Occipital lobe (tissue), 2 donors: ENCODE results near the gene ENO1. TPM values are rescaled to one million over a fixed set of nuclear protein-coding genes. Genes with fewer than 3 reads are reported as not detected.
"Not testable (repeated sequence)": the region's sequence is repeated elsewhere in the genome, so short reads cannot be mapped to it uniquely, and the experiment has no call there.

Experiments used
- DNase-seq: peaks from one replicate; lab custom pipeline; 2025; lab: John Stamatoyannopoulos, UW
- total RNA-seq: library from RNA; depleted of rRNA; stranded (reverse); fragments of >200 nt; gene quantifications from one replicate; pipeline ENCODE4 v1.2.3, GENCODE V29; 2014

Gene ENO1
- total RNA-seq, 1 donor from 2014 or later: 260 TPM

DNA sequence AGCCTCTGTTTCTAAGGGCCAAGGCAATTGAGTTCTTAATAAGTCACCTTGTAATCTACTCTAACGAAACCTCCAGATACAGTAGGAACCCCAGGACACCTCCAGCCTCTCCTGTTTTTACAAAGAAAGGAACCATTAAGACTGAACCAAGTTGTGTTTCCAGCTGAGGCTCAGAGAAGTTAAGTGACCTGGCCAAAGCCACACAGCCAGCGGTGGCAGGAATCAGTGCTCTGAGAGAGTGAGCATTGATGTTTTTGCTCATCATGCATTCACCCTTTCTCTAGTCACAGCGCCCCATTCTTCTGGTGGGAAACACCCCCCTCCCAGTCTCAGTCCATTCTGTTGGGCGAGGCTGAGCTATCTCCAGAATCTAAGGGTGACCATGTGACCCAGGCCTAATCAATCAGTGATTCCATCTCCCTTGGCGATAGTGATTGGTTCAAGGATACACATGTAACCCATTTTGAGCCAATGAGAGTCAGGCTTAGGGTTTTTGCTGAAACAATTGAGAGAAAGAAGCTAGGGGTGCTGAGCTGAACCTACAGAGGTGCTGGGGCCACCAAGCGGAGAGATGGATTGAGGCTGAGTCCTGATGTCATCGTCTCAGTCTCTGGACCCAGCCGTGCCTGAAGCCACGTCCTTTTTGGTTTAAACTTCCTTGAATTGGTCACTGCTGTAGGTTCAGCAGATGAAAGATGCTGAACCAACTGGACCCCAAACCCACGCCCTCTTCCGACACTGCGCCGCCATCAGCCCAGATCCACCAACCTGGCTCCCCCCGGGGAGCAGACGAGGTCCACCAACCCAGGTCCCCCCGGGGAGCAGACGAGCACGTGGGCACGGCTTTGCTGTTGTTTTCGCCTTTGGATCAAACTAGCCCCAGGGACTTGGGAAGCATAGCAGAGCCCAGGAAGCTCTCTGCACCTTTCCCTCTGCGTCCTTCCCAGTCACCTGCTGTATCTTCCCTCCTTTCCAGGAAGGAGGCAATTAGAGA is 33.1 kb downstream of the ENO1 start:
- DNase-seq: no peak

DNA sequence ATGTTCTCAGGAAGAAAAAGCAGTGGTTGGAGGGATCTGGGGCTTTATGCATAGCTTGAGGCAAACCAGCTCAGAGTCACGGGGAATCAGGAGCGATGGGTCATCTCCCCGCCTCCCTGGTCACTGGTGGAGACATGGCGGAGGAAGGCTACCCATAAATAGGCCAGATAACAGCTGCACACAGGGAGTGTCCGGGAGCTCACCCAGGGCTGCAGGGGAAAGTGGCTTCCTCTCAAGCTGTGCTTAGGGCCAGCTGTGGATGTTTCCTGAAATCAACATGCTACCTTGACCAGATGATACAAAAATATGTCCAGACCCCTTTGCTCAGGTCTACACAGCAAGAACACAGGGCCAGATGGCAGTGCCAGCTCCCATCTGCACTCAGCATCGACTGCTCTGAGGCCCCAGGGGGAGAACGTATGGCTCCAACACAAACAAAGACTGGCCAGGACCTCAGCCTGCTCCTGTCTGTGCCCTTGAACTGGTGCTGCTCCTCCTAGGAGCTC is 33.9 kb downstream of the ENO1 start:
- DNase-seq: no peak

DNA sequence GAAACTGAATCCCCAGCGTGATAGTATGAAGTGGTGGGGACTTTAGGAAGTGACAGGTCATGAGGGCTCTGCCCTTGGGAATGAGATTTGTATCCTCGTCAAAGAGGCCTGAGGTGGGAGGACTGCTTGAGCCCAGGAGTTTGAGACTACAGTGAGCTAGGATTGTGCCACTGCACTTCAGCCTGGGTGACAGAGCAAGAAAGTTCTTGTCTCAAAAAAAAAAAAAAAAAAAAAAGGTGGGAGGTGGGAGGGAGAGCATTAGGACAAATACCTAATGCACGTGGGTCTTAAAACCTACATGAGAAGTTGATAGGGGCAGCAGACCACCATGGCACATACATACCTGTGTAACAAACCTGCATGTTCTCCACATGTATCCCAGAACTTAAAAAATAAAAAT is 37.1 kb downstream of the ENO1 start:
- DNase-seq: no peak

DNA sequence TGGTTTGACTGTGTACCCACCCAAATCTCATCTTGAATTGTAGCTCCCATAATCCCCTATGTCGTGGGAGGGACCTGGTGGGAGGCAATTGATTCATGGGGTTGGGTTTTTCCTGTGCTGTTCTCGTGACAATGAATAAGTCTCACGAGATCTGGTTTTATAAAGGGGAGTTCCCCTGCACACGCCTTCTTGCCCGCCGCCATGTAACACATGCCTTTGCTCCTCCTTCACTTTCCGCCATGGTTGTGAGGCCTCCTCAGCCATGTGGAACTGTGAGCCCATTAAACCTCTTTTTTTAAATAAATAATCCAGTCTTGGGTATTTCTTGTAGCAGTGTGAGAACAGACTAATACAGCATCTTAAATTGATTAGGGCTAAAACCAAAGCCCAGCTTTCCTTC is 38.5 kb downstream of the ENO1 start:
- DNase-seq: no peak

DNA sequence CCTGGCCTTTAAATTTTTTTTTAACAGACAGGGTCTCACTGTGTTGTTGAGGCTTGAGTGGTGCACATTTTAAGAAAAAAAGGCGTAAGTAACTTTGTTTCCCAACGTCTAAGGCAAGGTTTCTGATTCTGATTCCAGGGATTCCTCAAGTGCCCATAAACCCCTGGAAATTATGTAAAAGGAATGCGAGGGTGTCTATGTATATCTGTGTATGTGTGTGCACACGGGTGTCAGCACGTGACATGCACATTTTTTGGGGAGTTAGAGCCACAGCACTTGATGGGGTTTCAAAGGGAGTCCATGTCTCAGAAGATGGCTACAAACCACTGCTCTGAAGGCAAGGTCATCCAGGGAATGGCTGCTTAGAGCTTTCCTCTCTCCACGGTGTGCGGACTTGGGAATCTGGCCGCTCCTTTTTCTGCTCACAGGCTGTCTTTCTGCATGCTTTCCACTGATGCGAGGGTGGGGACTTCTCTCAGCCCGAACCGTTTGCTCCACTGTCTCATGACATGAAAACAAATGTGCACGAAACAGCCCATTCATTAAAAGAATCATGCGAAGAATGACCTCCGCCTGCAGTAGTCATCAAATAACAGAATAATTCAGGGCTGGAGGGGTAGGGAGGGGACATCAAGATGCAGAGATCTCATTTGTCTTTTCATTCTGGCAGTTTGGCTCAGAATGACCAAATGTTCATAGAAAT is 42.4 kb downstream of the ENO1 start:
- DNase-seq: no peak

DNA sequence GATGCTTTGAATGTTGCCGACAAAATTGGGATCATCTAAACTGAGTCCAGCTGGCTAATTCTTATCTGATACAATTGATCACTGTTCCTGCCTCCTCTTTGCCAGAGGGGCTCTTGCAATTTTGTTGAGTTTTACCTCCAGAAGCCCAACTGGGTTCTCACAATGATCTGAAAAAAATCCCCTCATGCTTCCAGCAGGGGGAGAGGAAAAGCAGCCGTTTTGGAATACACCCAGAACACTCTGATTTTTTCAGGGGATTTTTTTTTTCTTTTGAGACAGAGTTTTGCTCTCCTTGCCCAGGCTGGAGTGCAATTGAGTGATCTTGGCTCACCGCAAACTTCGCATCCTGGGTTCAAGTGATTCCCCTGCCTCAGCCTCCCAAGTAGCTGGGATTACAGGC is 47.1 kb downstream of the ENO1 start:
- no peak for DNase-seq

DNA sequence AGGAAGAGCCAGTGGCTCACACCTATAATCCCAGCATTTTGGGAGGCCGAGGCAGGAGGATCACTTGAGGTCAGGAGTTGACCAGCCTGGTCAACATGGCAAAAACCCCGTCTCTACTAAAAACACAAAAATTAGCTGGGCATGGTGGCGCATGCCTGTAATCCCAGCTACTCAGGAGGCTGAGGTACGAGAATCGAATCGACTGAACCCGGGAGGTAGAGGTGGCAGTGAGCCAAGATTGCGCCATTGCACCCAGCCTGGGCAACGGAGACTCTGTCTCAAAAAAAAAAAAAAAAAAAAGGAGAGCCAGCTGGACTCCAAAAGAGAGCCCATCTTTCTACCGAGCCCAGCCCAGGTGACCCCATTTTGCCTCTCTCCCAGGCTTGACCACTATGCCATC is 47.8 kb downstream of the ENO1 start:
- not testable (repeated sequence) for DNase-seq

DNA sequence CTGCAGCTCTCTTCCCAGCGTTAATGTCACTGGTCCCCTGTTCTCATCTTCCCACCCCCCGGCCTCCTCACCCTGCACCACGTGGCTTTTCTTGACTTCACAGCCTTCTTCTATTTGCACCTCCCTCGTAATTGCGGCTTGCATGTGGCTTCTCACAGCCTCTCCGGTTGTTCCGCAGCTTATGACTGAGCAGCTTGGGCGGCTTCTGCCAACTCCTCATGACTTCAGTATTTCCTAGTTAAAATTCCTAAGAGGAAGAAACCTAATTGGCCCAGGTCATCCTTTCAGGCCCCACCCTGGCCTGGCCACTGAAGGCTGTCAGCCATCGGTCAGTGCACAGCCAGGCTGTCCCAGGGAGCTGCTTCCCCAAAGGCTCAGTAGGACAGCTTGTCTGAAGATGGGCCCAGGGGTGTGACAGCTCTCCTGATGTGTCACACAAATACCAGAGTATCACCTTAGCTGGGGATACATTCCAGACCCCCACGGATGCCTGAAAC is 52.5 kb downstream of the ENO1 start:
- DNase-seq: no peak

DNA sequence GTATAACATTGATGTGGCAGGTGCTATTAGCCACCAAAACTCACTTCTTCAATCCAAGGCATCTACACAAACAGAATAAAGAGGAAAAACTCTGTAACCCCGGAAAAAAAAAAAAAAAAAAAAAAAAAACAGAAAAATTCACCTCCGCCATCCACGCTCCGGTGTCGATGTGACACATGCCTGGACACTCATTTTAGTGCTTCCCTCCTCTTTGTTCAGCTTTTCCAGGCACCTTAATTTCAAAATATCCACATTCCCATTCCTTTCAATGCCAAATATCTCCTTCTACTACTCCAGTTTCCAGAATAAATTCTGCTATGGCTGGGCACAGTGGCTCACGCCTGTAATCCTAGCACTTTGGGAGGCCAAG is 55.2 kb downstream of the ENO1 start:
- DNase-seq: no peak

DNA sequence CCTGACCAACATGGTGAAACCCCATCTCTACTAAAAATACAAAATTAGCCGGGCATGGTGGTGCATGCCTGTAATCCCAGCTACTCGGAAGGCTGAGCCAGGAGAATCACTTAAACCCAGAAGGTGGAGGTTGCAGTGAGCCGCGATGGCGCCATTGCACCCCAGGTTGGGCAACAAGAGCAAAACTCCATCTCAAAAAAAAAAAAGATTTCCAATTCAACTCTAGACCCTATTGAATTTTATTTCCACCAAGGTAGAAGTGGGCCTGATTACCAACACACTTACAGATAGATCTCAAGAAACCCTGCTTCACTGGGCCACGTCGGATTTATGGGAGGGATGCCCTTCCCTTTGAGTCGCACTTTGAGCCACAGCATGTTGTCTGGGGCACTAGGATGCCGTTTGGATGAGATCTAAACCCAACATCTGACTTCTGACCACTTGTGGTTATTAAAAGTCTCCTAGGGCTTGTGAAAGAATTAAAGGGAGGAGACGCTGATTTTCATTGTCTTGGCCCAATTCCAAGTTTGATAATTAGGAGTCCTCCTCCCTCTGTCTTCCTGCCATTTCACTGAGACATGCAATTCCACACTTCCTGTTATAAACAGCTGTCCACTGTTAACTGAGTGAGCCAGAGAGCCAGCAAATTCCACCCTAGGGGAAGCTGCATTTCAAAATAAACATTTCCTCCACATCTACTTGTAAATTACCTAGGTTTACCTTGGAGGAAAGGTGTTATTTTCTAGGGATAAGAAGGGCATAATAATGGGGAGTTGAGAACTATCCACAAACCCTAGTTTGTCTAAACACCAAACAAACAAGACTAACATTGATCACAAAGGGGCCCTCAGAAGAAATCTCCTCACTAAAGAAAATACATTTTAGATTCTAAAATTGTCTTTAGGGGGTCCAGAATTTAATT is 55.9 kb downstream of the ENO1 start:
- DNase-seq: no peak

DNA sequence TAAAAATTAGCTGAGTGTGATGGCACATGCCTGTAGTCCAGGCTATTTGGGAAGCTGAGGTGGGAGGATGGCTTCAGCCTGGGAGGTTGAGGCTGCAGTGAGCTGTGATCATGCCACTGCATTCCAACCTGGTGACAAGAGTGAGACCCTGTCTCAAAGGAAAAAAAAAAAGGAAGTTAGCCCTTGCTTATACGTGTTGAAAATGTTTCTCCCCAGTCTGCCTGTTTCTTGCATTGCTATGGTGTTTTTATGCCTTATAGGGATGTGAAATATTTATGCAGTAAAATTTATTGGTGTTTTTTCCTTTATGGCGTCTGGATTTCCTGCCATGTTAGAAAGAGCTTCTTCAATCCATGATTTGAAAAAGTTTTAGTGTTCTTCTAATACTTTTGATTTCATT is 57.4 kb downstream of the ENO1 start:
- DNase-seq: no peak

DNA sequence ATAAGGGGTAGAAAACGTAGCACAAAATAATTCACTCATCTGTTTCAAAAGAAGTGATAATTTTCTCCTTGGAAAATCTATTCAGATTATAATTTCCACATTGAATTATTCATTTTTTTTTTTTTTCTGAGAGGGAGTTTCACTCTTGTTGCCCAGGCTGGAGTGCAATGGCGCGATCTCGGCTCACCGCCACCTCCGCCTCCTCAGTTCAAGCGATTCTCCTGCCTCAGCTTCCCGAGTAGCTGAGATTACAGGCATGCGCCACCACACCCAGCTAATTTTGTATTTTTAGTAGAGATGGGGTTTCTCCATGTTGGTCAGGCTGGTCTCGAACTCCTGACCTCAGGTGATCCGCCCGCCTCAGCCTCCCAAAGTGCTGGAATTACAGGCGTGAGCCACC is 59.7 kb downstream of the ENO1 start:
- DNase-seq: not testable (repeated sequence)

DNA sequence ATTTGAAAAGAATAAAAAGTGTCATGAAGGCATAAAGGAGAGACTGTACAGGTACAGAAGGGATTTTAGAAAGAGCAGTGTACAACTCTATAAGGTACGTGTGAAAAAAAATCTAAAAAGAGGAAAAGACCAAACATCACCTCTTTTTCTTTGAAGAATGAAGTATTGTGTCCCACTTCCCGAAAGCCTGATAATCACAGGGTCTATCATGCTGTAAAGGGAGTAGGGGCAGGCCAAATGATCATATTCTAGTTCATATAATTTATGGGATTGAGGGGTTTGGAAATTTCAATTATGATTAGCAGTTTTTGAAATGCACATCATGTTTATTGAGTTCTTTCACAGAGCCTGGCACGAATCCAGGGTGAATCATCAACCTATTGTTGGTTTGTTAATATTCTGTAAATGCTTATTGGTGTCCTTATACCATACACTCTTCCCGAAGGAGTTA is 60.1 kb downstream of the ENO1 start:
- DNase-seq: no peak

DNA sequence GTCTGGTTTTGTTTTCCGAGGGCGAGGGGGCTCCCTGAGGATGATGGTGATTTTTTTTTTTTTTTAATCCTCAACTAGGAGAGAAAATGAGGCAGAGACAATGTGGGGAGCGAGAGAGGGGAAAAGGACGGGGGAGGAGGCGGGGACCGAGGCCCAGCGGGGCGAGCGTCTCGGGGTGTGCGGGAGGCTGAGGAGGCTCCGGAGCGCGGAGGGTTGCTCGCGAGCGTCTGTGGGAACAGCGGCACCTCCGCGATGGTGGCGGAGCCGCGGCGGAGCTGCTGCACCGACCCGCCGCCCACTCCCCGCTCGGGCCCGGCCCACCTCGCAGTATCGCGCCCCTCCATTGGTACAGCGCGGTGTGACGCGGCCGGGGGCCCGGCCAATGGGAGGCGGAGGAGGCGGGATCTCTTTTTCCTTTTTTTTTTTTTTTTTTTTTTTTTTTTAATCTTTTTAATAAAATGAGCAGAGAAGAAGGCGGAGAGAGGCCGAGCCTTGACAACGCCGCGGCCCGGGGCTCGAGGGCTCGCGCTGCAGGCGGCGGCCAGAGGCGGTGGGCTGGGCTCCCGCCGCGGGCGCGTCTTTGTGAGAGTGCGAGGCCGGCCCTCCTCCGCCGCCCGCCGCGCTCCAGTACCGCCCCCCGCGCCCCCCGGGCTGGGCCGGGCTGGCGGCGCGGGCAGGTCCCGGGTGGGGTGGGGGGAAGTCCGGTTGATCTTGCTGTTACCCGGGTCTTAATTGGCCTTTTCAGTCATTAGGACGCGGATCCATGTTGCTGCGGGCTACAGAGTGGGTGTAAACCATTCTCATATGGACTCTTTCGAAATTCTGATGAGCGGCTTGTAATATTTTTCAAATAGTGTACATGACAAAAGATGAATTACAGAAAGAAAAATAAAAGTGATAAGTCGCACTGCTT is 60.8 kb downstream of the ENO1 start, which contains the start of gene RERE:
Gene RERE (minus strand): TSS at position 229 of the 913 bp plus-strand sequence.
- peak; percentile 88 for DNase-seq

DNA sequence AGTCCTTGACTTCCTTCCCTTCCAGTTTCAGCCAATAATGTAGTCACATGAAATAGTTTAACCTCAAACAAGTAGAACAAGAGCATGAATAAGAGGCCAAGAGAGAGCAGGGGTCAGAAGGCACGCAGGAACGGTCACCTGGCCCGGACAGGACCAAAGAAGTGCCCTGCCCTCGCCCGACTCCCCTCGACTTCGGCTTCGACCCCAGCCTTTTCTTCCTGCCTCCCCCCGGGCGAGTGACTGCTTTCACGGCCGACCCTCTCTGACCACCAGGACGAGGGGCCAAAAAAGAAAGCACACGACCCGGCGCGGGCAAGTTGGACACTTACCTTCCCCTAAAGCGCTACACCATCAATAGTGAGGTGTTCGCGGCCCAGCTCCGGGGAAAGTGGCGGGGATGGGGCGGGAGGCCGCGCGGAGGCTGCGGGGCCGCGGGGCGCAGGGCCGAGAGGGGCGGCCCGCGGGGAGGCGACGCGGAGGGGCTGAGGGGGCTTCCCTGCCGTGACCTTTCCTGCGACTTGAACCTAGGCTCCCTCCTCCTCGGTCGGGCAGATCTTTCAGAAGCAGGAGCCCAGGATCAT is 61.6 kb downstream of the ENO1 start:
- DNase-seq: no peak

DNA sequence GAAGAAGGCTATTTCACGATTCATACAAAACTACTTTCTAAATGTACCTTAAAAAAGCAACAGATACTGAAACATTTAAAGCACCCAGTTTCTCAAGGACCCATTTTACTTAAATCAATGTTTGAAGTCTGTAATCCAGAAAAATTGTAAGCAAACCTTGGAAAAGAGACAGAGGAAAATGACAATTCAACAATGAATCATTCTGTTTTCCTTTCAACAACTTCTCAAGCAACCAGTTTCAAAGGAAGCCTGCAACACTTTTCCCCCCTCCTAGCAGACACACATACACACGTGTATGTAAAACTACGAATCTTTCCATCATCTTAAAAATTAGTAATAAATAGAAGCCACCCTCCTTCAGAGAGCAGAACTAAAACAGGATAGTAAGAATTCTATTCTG is 62.2 kb downstream of the ENO1 start:
- DNase-seq: no peak

DNA sequence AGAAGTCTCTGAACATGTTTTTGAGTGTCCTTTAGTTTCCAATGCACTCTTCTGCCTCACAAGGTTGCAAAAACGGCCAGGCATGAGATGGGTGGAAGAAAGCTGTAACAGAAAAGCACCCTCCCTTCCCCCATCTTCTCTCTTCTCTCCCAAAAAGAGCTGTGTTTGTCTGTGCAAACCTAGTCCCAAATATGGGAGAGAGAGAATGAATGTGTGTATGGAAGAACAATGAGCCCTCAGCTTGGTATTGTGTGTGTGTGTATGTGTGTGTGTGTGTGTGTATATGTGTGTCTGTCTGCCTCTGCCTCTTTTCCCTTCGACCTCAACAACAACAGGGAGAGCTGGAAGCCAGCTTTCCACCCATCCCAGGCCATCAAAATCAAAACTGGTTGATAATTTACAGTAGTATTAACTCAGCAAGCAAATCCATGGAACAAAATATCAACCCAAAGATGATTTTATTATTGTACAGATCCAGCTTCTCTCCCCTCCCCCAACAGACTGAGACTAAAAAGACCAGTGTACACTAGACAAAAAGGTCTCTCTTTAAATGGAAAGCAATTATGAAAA is 62.8 kb downstream of the ENO1 start:
- peak; percentile 56 for DNase-seq

DNA sequence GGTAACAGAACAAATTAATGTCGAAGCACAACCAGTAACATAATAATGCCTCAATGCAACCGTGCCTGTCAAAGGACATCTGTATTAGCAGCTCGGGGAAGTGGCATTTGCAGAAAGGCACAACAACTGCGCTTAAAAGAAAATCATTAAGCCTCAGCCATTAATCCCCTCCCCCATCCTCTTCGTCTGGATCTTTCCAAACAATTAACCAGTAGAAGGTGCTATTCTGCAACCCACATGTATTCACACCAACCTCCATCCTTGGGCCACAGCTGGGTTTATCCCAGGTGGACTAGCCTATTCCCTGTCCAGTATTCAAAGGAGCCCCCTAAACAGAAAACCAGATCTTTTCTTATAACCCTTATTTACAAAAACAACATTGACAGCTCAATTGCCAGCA is 63.6 kb downstream of the ENO1 start:
- DNase-seq: no peak

DNA sequence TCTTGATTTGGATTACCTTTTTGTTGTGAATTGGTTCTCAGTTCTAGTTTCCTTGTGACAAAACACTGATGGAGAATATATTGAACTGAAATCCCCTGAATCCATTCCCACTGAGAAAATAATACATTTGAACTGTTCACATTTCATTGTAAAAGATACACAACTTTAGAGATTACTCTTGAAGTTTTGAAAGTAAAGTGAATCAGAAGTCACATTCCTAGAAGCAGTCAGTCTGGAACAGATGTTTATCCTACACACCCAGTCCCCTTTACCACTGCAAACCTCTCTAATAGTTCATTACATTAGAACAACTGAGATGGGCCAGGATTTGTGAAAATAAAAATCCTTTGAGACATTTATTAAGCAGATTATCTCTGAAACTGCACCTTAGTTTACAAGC is 64.5 kb downstream of the ENO1 start:
- no peak for DNase-seq
